GM21528 (cell line): ENCODE measurements around the gene IAPP.
"Not testable (repeated sequence)": the region's sequence is repeated elsewhere in the genome, so short reads cannot be mapped to it uniquely, and the experiment has no call there.

Experiments
- ATAC-seq: cut with Tn5 transposase; IDR thresholded peaks from one replicate; pipeline ENCODE4 v1.9.1; 2021; ENCODE audit warnings: mild to moderate bottlenecking, moderate library complexity; ENCODE audit not compliant: unreplicated experiment, low FRiP score

IAPP gene

GRCh38 chr12:21370845-21371449 is 1.8 kb upstream of the IAPP start:
- ATAC-seq: no peak

- no peak for ATAC-seq
These were observed 6.5 kb downstream of the IAPP start for GRCh38 chr12:21379218-21379617.

- ATAC-seq: not testable (repeated sequence)
These were observed 8.6 kb downstream of the IAPP start for GRCh38 chr12:21381320-21381719.

GRCh38 chr12:21384261-21384660 is 11.6 kb downstream of the IAPP start:
- ATAC-seq: no peak

- ATAC-seq: no peak
These were observed 14.5 kb downstream of the IAPP start for GRCh38 chr12:21387174-21387573.

GRCh38 chr12:21392384-21392783 is 19.7 kb downstream of the IAPP start:
- no peak for ATAC-seq

GRCh38 chr12:21394828-21395626 is 22.3 kb downstream of the IAPP start:
- not testable (repeated sequence) for ATAC-seq

GRCh38 chr12:21413369-21414277 is 40.9 kb downstream of the IAPP start:
- no peak for ATAC-seq

GRCh38 chr12:21416511-21417121 is 43.9 kb downstream of the IAPP start:
- ATAC-seq: no peak

- ATAC-seq: not testable (repeated sequence)
These were observed 45.7 kb downstream of the IAPP start for GRCh38 chr12:21418398-21418797.

- not testable (repeated sequence) for ATAC-seq
These were observed 46.5 kb downstream of the IAPP start for GRCh38 chr12:21419009-21419699.

GRCh38 chr12:21428241-21428640 is 55.5 kb downstream of the IAPP start:
- ATAC-seq: no peak
